Measurements from ENCODE around the gene TMEM107. TPM values are rescaled to one million over a fixed set of nuclear protein-coding genes. Genes with fewer than 3 reads are reported as not detected.

Gene TMEM107
- total and polyA plus RNA-seq, 7 donors, result 1.2 to 4.7 (median 1.9) TPM

DNA sequence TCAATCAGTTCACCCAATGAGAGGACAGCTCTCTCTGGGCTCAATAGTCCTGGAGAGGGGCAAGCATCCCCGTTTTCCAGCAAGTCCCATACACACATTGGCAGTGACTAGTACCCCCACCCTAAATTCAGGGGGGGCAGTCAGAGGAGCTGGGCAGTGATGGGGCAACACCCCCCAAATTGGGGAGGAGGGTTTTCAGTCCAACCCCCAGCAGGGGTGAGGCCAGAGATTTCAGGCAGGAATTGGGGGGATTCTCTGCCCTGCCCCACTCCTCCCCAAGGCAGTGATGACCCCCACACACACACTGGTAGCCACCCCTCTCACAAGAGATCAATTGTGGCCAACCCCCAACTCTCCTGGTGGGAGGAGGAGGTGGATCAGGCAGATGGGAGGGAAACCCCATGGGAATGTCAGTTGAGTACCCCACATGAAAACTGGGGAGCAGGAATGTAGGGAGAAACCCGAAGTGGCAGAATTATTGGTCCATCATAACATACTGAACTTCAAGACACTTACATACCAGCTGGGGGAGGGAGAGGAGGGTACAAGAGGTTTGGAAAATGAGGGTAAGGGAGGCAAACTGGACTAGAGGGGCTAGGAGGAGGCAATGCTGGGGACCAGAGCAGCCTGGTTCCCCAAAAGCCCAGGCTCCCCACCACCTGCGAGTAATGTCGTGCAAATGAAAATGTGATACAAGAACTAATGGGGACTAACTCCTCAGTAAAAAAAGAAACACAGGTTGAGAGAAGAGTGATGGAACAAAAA, 16.5 kb downstream of the TMEM107 start:
- WGBS, 3 donors, result 64 to 77% (median 65%) methylated on average over 4 of the region's 4 CpGs
- TF ChIP-seq, protein P1, sequence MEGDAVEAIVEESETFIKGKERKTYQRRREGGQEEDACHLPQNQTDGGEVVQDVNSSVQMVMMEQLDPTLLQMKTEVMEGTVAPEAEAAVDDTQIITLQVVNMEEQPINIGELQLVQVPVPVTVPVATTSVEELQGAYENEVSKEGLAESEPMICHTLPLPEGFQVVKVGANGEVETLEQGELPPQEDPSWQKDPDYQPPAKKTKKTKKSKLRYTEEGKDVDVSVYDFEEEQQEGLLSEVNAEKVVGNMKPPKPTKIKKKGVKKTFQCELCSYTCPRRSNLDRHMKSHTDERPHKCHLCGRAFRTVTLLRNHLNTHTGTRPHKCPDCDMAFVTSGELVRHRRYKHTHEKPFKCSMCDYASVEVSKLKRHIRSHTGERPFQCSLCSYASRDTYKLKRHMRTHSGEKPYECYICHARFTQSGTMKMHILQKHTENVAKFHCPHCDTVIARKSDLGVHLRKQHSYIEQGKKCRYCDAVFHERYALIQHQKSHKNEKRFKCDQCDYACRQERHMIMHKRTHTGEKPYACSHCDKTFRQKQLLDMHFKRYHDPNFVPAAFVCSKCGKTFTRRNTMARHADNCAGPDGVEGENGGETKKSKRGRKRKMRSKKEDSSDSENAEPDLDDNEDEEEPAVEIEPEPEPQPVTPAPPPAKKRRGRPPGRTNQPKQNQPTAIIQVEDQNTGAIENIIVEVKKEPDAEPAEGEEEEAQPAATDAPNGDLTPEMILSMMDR (IDR thresholded peaks at IDR 0.05), result no peak
- ATAC-seq (no peak), DNase-seq (peak in 1 of 2 donors; percentile 12)
- Histone ChIP-seq H3K27me3 (ENCODE audit: insufficient read depth in 3 of 3, low read length in 2 of 3) (no peaks in the 10 kb centered on the region), H3K4me1 (peaks cover 33% of the 10 kb centered on the region), H3K36me3 (ENCODE audit: insufficient read depth in 1 of 2, low read depth in 1 of 2) (peaks cover 0 to 26% of the 10 kb centered on the region in 2 donors), H3K4me3 (no peak overlapping the region), H3K27ac (peak overlapping the region; percentile 100), H3K9me3 (no peaks in the 10 kb centered on the region)
- intact Hi-C loops (cut with DNase I), result loop anchor here in 1 of 2 donors (2.0 kb wide), 2 partner anchors 21 to 65 kb away; no protein-coding TSS in a partner anchor

DNA sequence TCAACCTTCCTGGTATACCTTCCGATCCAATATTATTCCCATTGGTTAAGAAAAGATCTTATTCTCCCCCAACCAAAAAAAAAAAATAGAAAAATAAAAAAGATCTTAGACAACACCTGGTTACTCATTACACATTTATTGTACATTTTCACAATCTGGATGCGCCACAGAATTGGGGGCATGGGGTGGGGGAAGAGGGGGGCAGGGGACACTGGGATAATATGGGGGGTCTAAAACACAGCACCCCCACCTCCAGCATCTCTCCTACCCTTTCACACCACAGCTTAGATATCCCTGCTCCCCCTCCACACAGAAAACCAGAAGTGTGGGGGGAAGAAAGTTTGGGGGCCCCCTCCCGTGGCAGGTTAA, 17.2 kb downstream of the TMEM107 start:
- DNase-seq (no peak), ATAC-seq (no peak)
- Histone ChIP-seq H3K4me1 (peaks cover 26% of the 10 kb centered on the region), H3K27me3 (ENCODE audit: insufficient read depth in 3 of 3, low read length in 2 of 3) (no peaks in the 10 kb centered on the region), H3K9me3 (no peaks in the 10 kb centered on the region), H3K27ac (peak overlapping the region; percentile 100), H3K36me3 (ENCODE audit: insufficient read depth in 1 of 2, low read depth in 1 of 2) (peaks cover 0 to 26% of the 10 kb centered on the region in 2 donors), H3K4me3 (peak overlapping the region; percentile 17)
- WGBS, 3 donors, result 58 to 63% (median 60%) methylated on average over 3 of the region's 3 CpGs
- TF ChIP-seq, protein P1 (IDR thresholded peaks at IDR 0.05), result no peak
- intact Hi-C loops (cut with DNase I), result loop anchor here in 1 of 2 donors (2.0 kb wide), 2 partner anchors 20 to 64 kb away; no protein-coding TSS in a partner anchor

DNA sequence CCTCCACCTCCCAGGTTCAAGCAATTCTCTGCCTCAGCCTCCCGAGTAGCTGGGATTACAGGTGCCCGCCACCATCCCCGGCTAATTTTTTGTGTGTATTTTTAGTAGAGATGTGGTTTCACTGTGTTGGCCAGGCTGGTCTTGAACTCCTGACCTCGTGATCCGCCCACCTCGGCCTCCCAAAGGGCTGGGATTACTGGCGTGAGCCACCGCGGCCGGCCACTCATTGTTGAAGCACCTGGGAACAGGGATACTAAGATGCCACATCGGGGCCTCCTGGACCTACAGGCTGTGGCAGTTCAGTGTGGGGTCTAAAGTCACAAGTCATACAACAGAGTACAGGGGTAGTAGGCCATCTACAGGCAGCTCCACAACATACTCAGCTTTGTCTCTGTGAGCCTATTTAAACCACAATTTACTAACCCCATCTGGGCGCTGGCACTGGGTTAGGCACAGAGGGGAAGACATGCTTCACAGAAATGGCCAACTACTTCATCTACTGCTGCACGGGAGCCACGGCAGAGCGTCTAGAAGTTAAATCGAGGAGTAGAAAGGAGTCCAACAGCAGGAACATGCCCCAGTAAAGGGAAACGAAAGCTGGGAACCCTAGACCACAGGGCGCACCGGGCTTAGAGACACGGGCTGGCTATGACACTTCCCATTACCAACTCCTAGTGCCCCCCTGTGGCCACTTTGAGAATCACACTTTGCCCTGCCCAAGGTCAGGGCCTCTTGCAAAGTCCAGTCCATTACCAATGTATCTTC, 17.7 kb downstream of the TMEM107 start:
- Histone ChIP-seq H3K9me3 (no peaks in the 10 kb centered on the region), H3K36me3 (ENCODE audit: insufficient read depth in 1 of 2, low read depth in 1 of 2) (peaks cover 0 to 27% of the 10 kb centered on the region in 2 donors), H3K27ac (peak overlapping the region; percentile 100), H3K4me3 (peak overlapping the region; percentile 17), H3K4me1 (peaks cover 25% of the 10 kb centered on the region), H3K27me3 (ENCODE audit: insufficient read depth in 3 of 3, low read length in 2 of 3) (no peaks in the 10 kb centered on the region)
- TF ChIP-seq, protein P1 (IDR thresholded peaks at IDR 0.05), result peak; percentile 96
- DNase-seq (peak; percentile 92 to 96), ATAC-seq (peak; percentile 16 to 23 (median 21))
- intact Hi-C loops (cut with DNase I), result loop anchor here in 1 of 2 donors (2.0 kb wide), 2 partner anchors 20 to 64 kb away; no protein-coding TSS in a partner anchor
- WGBS, 3 donors, result 22 to 37% (median 25%) methylated on average over 20 of the region's 20 CpGs

DNA sequence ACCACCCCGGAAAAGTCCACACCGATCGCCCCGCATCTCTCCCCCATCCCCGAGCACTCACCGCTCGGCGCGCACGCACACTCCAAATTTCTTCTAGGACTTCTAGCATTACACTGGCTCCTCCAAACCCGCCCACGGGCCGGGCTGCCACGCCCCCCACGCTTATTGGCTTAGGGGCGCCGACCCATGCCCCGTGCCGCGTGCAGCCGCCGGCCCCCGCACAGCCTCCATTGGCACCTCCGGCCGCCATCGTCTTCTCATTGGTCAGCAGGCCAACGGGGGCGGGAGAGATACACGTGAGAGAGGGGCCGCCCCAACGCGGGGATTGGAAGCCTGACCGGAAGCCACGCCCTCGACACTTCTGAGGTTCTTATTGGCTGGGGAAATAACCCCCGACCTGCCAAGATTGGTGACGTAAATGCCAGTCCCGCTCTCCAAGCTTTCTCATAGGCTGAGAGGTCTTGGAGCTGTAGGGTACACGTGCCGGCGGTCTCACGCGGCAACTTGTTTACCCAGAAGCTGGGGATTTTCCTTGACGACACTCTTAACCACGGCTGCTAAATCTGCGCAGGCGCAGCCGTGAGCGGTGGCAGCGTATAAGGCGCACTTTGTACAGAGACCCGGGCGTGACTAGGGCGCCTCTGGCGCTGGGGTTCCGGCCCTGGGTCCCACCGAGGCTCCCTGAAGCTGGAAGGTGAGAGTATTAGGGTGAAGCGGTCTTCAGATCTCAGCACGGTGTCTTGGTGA, 19.8 kb downstream of the TMEM107 start:
- peak overlapping the region; percentile 97 for H3K4me3 ChIP-seq
- intact Hi-C loops (cut with DNase I), result loop anchor here in 1 of 2 donors (2.0 kb wide), 1 partner anchor 36 kb away; no protein-coding TSS in a partner anchor
- WGBS, 3 donors, result 0 to 1% (median 1%) methylated on average over 59 of the region's 59 CpGs
- H3K36me3 ChIP-seq (ENCODE audit: insufficient read depth in 1 of 2, low read depth in 1 of 2), result peaks cover 0 to 30% of the 10 kb centered on the region in 2 donors
- H3K4me1 ChIP-seq, result peaks cover 31% of the 10 kb centered on the region
- H3K9me3 ChIP-seq, result no peaks in the 10 kb centered on the region
- H3K27ac ChIP-seq, result peak overlapping the region; percentile 100
- ATAC-seq (peak; percentile 59 to 68 (median 64)), DNase-seq (peak; percentile 100)
- H3K27me3 ChIP-seq (ENCODE audit: insufficient read depth in 3 of 3, low read length in 2 of 3), result no peaks in the 10 kb centered on the region
- TF ChIP-seq, protein P1 (IDR thresholded peaks at IDR 0.05), result no peak

All from psoas muscle (tissue), 8 donors.